KMS-11 (cell line): ENCODE measurements around the gene HCN4.

Source experiments
- H2AFZ ChIP-seq: fragments of 200-600 bp; sonication (generic); 2 replicates; pipeline ENCODE4 v1.6.1; 2016; ENCODE audit warnings: antibody characterized with exemption, mixed run types, low read depth
- H3K27ac ChIP-seq: fragments of 200-600 bp; sonication (generic); 2 replicates; pipeline ENCODE4 v1.6.1; 2016; ENCODE audit warnings: mild to moderate bottlenecking, mixed run types
- H3K27me3 ChIP-seq: fragments of 200-600 bp; sonication (generic); 2 replicates; pipeline ENCODE4 v1.6.1; 2017; ENCODE audit warnings: mild to moderate bottlenecking, low read depth, mixed run types, moderate library complexity; ENCODE audit not compliant: insufficient read depth
- H3K36me3 ChIP-seq: fragments of 200-600 bp; sonication (generic); 2 replicates; pipeline ENCODE4 v1.6.1; 2017; ENCODE audit warnings: mild to moderate bottlenecking, mixed run types; ENCODE audit not compliant: insufficient read depth
- H3K4me1 ChIP-seq: fragments of 200-600 bp; sonication (generic); 2 replicates; pipeline ENCODE4 v1.6.1; 2016; ENCODE audit warnings: mild to moderate bottlenecking, low read depth, mixed run types; ENCODE audit not compliant: poor library complexity, severe bottlenecking
- H3K4me2 ChIP-seq: fragments of 200-600 bp; sonication (generic); 2 replicates; pipeline ENCODE4 v1.7.0; 2016; ENCODE audit warnings: mild to moderate bottlenecking, mixed run types
- H3K4me3 ChIP-seq: fragments of 200-600 bp; sonication (generic); IDR thresholded peaks from 2 replicates; pipeline ENCODE4 v1.6.1; 2017; ENCODE audit warnings: low read depth, low read length, mixed read lengths; ENCODE audit not compliant: insufficient read depth
- H3K79me2 ChIP-seq: fragments of 200-600 bp; sonication (generic); 2 replicates; pipeline ENCODE4 v1.6.1; 2016; ENCODE audit warnings: low read depth, mixed run types; ENCODE audit not compliant: insufficient read depth
- H3K9ac ChIP-seq: fragments of 200-600 bp; sonication (generic); 2 replicates; pipeline ENCODE4 v1.6.1; 2016; ENCODE audit warnings: mild to moderate bottlenecking, mixed run types
- H4K20me1 ChIP-seq: fragments of 200-600 bp; sonication (generic); 2 replicates; pipeline ENCODE4 v1.6.1; 2016; ENCODE audit warnings: mild to moderate bottlenecking, mixed run types; ENCODE audit not compliant: insufficient read depth
- CTCF ChIP-seq: fragments of 200-600 bp; sonication (generic); conservative IDR thresholded peaks from 2 replicates; pipeline ENCODE4 v1.6.1; 2017; ENCODE audit warnings: low read depth, mild to moderate bottlenecking, antibody characterized with exemption, low read length, moderate library complexity, mixed read lengths

The HCN4 gene

GRCh38 chr15:73282567-73283365 is 86.0 kb downstream of the HCN4 start:
- H3K27ac ChIP-seq, result no peak overlapping the region
- no peaks in the 10 kb centered on the region for H4K20me1 ChIP-seq
- H3K27me3 ChIP-seq, result no peaks in the 10 kb centered on the region
- H3K4me3 ChIP-seq, result no peak overlapping the region
- H3K36me3 ChIP-seq, result no peaks in the 10 kb centered on the region
- no peak overlapping the region for H3K4me2 ChIP-seq
- H3K4me1 ChIP-seq, result no peaks in the 10 kb centered on the region
- no peak overlapping the region for H3K9ac ChIP-seq
- H3K79me2 ChIP-seq, result no peaks in the 10 kb centered on the region
- H2AFZ ChIP-seq, result no peak overlapping the region
- no peak for TF ChIP-seq CTCF

DNA sequence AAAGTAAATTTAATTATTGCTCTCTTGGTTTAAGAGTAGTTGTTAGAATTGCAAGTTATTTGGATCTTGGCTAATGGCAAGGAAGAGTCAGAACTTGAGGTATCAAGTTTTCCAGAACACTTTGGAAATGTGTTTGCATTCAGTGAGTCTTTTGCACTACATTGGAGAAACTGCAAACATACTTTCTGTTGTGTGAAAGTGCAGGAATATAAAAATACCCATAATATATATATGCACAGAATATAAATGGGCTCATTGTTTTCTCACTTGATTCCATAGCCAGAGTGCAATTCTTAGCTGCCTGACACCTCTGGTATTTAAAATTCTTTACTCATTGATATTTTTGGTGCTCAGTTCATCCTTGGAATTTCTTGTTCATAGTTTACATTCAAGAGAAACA is 92.9 kb downstream of the HCN4 start:
- no peaks in the 10 kb centered on the region for H3K27me3 ChIP-seq
- H3K4me3 ChIP-seq, result no peak overlapping the region
- H3K79me2 ChIP-seq, result no peaks in the 10 kb centered on the region
- TF ChIP-seq CTCF, result no peak
- no peak overlapping the region for H3K9ac ChIP-seq
- H3K4me2 ChIP-seq, result no peak overlapping the region
- no peaks in the 10 kb centered on the region for H3K36me3 ChIP-seq
- H4K20me1 ChIP-seq, result no peaks in the 10 kb centered on the region
- H3K4me1 ChIP-seq, result no peaks in the 10 kb centered on the region
- no peak overlapping the region for H2AFZ ChIP-seq
- no peak overlapping the region for H3K27ac ChIP-seq

GRCh38 chr15:73273181-73274002 is 95.4 kb downstream of the HCN4 start:
- Histone ChIP-seq H3K4me3 (no peak overlapping the region), H3K27ac (no peak overlapping the region), H3K4me2 (no peak overlapping the region), H3K36me3 (no peaks in the 10 kb centered on the region), H3K9ac (no peak overlapping the region), H2AFZ (no peak overlapping the region), H3K4me1 (no peaks in the 10 kb centered on the region), H3K27me3 (no peaks in the 10 kb centered on the region), H3K79me2 (no peaks in the 10 kb centered on the region), H4K20me1 (no peaks in the 10 kb centered on the region)
- TF ChIP-seq CTCF, result peak; percentile 87

DNA sequence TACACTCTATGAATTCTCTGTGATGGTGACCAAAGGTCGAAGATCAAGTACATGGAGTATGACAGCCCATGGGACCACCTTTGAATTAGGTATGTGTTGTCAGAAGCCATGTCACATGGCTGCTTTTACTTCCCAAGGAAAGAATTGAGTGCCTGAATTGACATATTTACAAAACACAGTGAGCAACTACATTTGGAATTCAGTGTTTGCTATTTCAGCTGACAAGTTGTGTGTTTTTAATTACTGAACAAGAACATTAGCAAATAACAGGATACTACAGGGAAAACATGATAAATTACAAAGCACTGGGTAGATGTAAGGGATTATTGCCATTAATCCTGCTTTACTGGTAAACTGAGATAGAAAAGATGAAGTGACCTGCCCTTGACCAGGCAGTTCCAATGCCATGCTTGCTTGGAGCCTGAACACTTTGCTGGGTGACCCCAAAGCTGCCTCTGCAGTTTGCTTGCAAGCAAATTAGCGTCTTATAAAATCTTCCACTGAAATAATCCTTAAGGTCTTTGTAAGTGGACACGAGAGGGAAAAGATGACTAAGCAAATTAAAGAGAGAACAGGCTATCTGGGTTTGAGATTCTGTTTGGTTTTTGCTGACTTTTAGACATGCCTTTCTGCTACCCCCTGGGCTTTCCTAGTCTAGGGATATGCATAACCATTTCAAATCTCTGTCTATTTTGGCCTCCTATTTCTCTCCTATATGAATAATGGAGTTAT is 98.2 kb downstream of the HCN4 start:
- H3K4me2 ChIP-seq, result no peak overlapping the region
- H3K79me2 ChIP-seq, result no peaks in the 10 kb centered on the region
- no peak overlapping the region for H3K27ac ChIP-seq
- H3K27me3 ChIP-seq, result no peaks in the 10 kb centered on the region
- no peaks in the 10 kb centered on the region for H3K4me1 ChIP-seq
- no peak overlapping the region for H3K9ac ChIP-seq
- H4K20me1 ChIP-seq, result no peaks in the 10 kb centered on the region
- no peak overlapping the region for H2AFZ ChIP-seq
- no peaks in the 10 kb centered on the region for H3K36me3 ChIP-seq
- no peak overlapping the region for H3K4me3 ChIP-seq
- TF ChIP-seq CTCF, result no peak
